ENCODE measurements around the gene TAS1R3.

TAS1R3 gene

DNA sequence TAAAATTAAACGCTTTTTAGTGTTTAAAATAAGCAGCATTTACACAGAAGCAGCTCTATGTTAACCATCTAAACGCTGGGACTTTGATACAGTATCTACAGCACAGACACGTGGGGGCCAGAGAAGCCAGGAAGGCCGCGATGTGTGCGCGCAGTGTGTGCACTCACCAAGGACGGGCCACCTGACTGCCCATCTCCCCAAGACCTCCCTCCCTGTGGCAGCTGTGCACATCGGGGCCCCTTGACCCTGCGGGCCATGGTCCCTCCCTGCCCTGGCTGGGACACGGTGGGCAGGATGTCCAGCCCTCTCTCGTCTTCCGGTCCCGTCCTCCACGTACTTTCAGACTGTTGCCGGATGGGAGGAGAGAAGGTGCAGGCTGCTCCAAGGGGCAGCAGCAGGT is 4.2 kb downstream of the TAS1R3 start:
- Mint-ChIP-seq H3K4me3 (no peak overlapping the region), H3K36me3 (peaks cover 15% of the 10 kb centered on the region), H3K27me3 (no peaks in the 10 kb centered on the region), H3K4me1 (peaks cover 11% of the 10 kb centered on the region), H3K27ac (no peak overlapping the region), H3K9me3 (no peaks in the 10 kb centered on the region)
- no peak for ATAC-seq

DNA sequence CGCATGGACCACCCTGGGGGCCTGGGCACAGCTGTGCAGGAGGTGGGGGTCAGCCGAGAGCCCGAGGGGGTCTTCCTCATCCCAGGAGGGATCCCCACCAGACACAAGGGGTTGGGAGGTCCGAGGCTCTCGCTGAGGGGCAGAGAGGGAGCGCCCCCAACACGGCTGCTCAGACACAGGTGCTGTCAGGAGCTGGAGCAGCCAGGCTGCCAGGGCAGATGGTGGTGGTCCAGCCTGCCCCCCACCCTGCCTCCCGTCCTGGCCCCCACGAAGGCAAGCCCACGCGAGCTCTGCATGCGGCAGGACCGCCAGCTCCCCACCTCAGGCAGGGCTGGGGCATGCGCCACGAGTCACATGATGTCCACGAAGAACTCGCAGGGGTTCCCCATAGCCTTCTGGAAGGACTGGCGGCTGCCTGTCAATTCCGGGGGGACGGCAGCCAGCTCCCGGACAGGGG is 4.7 kb downstream of the TAS1R3 start:
- Mint-ChIP-seq H3K27me3 (no peaks in the 10 kb centered on the region), H3K4me1 (peaks cover 5% of the 10 kb centered on the region), H3K27ac (no peak overlapping the region), H3K9me3 (no peaks in the 10 kb centered on the region), H3K4me3 (no peak overlapping the region), H3K36me3 (peaks cover 16% of the 10 kb centered on the region)
- no peak for ATAC-seq

DNA sequence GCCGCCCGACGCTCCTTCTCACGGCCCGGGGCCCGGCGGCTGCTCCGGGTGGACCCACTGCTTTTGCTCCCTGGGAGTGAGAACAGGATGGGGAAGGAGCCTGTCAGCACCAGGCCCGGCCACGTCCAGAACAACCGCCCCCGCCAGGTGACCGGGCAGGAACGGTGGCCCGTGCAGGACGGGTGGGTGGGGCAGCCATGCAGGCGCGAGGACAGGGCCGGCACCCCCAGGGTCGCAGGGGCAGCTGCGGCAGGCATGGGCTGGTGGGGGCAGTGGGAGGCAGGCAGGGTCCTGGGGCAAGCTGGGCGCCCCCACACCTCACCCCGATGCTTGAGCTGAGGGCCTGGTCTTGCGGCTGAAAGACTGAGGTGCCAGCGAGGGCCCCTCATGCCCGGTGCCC is 5.4 kb downstream of the TAS1R3 start:
- Mint-ChIP-seq H3K36me3 (peaks cover 22% of the 10 kb centered on the region), H3K4me3 (no peak overlapping the region), H3K4me1 (no peaks in the 10 kb centered on the region), H3K27ac (no peak overlapping the region), H3K27me3 (no peaks in the 10 kb centered on the region), H3K9me3 (no peaks in the 10 kb centered on the region)
- no peak for ATAC-seq

DNA sequence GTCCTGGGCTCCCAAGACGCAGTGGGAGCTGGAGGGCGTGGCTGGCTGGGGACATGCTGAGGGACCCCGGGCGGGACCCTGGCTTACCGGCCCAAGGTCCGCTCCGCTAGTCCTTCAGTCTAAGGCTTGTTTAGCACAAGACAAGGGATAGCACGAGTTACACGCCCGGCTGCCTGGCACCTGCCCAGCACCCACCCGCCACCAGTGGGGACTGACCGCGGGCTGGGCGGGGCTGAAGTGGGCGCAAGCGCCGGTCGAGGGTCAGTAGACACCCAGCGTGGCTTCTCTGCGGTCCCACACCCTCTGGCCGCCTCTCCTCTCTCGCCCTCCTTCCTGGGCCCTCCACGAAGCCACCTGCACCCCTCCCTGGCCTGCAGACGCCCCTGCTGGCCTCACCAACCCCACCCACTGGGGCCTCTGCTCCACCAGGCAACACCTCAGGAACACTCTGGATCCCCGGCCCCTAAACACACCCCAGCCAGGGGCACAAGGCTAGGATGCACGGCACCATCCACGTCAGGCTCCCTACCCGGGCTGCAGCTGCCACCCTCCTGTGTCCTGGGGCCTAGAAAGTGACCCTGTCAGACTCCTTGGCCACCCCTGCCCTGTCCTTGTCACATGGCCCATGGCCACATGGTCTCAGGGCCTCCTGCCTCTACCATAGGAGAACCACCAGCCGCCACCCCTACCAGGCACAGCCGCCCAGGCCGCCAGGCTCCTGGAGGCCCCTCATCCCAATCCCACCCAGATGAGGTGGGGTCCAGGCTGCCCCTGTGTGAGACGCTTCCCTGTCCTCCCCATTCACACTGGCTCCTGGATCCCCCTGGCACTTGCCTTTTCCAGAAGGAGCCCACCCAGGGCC is 6.1 kb downstream of the TAS1R3 start:
- no peaks in the 10 kb centered on the region for H3K27me3 Mint-ChIP-seq
- peaks cover 23% of the 10 kb centered on the region for H3K36me3 Mint-ChIP-seq
- no peaks in the 10 kb centered on the region for H3K4me1 Mint-ChIP-seq
- no peak overlapping the region for H3K4me3 Mint-ChIP-seq
- no peaks in the 10 kb centered on the region for H3K9me3 Mint-ChIP-seq
- no peak for ATAC-seq
- H3K27ac Mint-ChIP-seq: no peak overlapping the region

DNA sequence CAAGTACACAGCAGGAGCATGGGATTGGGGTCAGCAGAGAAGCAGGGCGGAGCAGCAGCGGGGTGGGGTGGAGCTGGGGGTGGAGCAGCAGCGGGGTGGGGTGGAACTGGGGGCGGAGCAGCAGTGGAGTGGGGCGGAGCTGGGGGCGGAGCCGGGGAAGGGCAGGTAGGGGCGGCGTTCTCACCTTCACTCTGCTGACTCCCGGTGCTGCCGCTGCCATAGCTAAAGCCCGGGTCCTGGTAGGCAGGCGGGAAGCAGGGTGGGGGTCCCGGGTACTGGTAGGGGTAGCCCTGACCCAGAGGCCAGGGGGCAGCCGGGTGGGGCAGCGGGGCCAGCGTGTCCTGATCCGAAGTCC is 6.7 kb downstream of the TAS1R3 start:
- Mint-ChIP-seq H3K4me3 (no peak overlapping the region), H3K4me1 (peaks cover 2% of the 10 kb centered on the region), H3K9me3 (no peaks in the 10 kb centered on the region), H3K27ac (no peak overlapping the region), H3K27me3 (no peaks in the 10 kb centered on the region), H3K36me3 (peaks cover 23% of the 10 kb centered on the region)
- ATAC-seq: peak; percentile 22

DNA sequence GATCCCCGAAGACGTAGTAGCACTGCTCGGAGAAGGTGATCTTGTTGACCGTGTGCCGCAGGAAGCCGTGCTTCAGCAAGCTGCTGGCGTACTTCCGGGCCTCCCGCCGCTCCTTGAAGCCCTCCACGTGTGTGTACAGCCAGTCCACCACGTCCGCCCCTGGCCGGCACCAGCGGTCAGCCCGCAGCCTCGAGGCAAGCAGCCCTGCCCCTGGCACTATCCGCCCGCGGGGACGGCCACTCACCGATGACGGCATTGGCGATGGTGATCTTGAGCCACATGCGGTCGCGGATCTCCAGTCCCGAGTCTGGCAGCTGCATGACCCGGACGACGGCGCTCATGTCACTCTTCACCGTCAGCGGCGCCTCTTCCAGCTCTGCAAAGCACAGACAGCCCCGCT is 7.2 kb downstream of the TAS1R3 start:
- Mint-ChIP-seq H3K27me3 (no peaks in the 10 kb centered on the region), H3K36me3 (peaks cover 23% of the 10 kb centered on the region), H3K9me3 (no peaks in the 10 kb centered on the region), H3K4me1 (peaks cover 7% of the 10 kb centered on the region), H3K27ac (no peak overlapping the region), H3K4me3 (no peak overlapping the region)
- no peak for ATAC-seq

DNA sequence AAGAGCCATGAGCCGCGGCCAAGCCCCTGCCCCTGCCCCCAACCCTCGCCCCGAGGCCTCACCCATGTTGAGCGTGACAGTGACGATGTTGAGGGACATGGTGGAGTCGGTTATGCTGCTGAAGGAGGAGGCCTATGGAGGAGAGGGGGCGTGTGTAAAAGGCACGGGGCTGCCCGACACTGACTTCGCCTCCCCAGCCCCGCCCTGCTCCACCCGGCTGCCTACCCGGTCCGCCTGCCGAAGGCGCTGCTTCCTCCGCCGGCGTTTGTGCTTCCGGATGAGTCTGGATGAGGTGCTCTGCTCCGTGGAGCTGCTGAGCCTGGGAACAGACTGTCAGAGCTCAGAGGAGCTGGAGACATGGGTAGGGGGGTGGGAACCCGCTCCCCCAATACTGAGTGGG is 9.1 kb downstream of the TAS1R3 start:
- peaks cover 23% of the 10 kb centered on the region for H3K36me3 Mint-ChIP-seq
- H3K9me3 Mint-ChIP-seq: no peaks in the 10 kb centered on the region
- no peak overlapping the region for H3K4me3 Mint-ChIP-seq
- H3K27ac Mint-ChIP-seq: no peak overlapping the region
- peaks cover 12% of the 10 kb centered on the region for H3K4me1 Mint-ChIP-seq
- no peaks in the 10 kb centered on the region for H3K27me3 Mint-ChIP-seq
- no peak for ATAC-seq

DNA sequence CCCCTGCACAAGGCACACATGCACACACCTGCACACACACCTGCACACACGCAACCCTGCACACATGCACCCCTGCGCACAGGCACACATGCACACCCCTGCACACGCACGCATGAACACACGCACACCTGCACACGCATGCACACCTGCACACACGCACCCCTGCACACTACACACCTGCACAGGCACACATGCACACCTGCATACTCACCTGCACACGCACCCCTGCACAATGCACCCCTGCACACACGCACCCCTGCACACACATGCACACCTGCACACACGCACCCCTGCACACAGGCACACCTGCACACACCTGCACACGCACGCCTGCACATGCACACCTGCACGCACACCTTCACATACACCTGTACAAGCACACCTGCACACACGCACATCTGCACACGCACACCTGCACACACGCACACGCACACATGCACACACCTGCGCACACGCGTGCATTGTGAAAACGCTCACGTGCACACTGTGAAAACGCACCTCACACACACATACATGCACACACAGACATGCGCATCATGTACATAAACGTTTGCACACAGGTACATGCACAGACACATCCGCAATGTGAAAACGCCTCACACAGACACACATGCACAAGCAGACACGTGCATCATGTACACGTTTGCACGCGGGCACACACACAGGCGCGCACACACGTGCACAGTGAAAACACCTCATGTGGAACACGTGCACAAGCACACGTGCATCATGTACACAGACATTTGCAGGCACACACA is 9.9 kb downstream of the TAS1R3 start:
- Mint-ChIP-seq H3K27me3 (no peaks in the 10 kb centered on the region), H3K27ac (no peak overlapping the region), H3K4me1 (peaks cover 15% of the 10 kb centered on the region), H3K4me3 (no peak overlapping the region), H3K9me3 (no peaks in the 10 kb centered on the region), H3K36me3 (peaks cover 23% of the 10 kb centered on the region)
- ATAC-seq: no peak

DNA sequence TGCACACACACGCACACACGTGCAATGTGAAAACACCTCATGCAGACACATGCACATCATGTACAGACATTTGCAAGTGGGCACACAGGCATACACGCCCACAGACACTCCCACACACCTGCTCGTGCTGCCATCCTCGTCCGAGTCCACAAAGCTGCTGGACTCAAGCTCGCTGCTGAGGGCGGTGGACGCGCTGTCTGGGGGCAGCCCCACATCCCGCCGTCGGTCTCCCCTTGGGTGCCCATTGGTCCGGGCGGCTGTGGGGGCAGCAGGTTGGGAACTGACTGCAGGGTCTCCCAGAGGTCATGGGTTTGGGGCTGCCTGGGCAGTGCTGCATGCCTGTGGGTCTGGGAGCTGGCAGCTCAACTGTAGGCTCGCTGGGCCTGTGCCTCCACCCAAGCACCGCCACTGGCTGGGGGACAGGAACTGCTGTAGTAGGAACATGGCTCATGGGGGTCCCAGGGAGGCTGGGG is 10.5 kb downstream of the TAS1R3 start:
- H3K9me3 Mint-ChIP-seq: no peaks in the 10 kb centered on the region
- peaks cover 21% of the 10 kb centered on the region for H3K4me1 Mint-ChIP-seq
- H3K4me3 Mint-ChIP-seq: no peak overlapping the region
- H3K36me3 Mint-ChIP-seq: peaks cover 23% of the 10 kb centered on the region
- H3K27ac Mint-ChIP-seq: no peak overlapping the region
- H3K27me3 Mint-ChIP-seq: no peaks in the 10 kb centered on the region
- ATAC-seq: no peak

DNA sequence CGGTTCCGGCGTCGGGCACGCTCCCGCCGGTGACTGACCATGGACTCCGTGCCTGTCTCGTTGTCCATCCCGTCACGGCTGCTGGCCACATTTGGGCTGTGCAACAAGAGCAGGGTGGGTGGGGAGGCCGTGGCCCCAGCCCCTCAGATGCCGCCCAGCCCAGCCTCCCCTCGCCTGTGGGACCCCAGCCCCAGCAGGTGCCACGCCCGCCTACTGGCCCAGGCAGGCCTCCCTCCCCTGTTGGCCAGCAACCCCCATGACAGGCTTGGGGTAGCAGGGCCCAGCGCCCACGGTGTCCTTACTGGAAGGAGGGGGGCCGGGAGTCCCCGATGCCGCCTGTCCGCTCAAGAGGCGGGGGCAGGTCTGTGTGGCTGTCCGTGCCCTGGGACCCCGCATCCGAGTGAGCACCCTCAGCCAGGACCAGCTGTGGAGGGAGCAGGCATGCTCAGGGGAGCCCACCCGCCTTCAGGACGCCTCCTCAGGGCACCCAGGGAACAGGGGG is 11.0 kb downstream of the TAS1R3 start:
- Mint-ChIP-seq H3K4me1 (peaks cover 27% of the 10 kb centered on the region), H3K27ac (no peak overlapping the region), H3K9me3 (no peaks in the 10 kb centered on the region), H3K4me3 (no peak overlapping the region), H3K27me3 (no peaks in the 10 kb centered on the region), H3K36me3 (peaks cover 23% of the 10 kb centered on the region)
- peak; percentile 9 for ATAC-seq

DNA sequence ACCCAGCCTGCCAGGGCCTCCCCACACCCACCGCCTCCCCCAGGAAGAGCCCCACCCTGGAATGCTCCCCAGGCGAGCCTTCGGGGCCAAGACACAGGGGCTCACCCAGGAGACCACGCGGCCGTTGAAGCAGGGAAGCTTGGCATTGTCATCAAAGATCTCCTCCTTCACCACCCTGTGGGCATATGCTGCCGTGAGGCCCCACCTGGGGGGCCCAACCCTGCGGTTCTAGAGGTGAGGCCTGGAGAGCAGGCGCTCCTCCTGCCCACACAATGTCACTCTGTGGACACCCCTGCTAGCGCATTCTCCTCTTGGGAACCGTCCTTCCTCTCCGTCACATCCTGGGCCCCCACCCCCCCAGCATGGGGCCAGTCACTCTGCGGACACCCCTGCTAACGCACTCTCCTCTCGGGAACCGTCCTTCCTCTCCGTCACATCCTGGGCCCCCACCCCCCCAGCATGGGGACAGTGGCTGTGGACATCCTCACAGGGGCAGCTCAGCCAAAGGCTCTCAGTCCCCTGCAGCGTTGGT is 11.6 kb downstream of the TAS1R3 start:
- H3K4me3 Mint-ChIP-seq: no peak overlapping the region
- no peaks in the 10 kb centered on the region for H3K27me3 Mint-ChIP-seq
- peaks cover 32% of the 10 kb centered on the region for H3K4me1 Mint-ChIP-seq
- no peak for ATAC-seq
- H3K9me3 Mint-ChIP-seq: no peaks in the 10 kb centered on the region
- H3K27ac Mint-ChIP-seq: no peak overlapping the region
- H3K36me3 Mint-ChIP-seq: peaks cover 18% of the 10 kb centered on the region

DNA sequence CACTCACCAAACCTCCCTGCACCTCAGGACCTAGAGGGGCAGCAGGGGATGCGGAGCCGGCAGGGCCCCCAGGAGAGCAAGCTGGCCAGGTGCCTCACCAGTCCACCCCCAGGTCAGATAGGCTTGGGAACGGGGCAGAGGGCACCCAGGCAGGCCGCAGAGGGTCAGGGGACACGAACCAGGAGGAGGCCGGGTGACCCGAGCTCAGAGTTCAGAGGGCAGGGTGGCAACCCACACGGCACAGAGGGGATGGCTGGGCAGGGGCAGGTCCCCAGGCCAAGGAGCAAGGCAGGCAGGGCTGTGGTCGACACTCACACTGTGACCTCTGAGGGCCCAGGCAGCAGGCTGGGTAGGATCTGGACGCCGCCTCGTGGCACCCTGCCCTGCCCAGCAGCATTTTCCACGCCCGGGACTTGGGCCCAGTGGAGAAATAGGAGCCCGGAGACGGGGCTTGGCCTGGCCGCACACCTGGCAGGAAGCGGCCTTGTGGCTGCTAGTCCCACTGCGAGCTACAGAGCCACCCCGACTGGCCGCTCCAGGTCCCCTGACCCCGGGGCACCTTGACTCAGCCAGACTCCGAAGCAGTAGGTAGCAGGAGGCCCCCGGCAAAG is 12.8 kb downstream of the TAS1R3 start:
- Mint-ChIP-seq H3K27me3 (no peaks in the 10 kb centered on the region), H3K4me3 (no peak overlapping the region), H3K36me3 (peaks cover 10% of the 10 kb centered on the region), H3K27ac (no peak overlapping the region), H3K9me3 (no peaks in the 10 kb centered on the region), H3K4me1 (peaks cover 39% of the 10 kb centered on the region)
- ATAC-seq: no peak

DNA sequence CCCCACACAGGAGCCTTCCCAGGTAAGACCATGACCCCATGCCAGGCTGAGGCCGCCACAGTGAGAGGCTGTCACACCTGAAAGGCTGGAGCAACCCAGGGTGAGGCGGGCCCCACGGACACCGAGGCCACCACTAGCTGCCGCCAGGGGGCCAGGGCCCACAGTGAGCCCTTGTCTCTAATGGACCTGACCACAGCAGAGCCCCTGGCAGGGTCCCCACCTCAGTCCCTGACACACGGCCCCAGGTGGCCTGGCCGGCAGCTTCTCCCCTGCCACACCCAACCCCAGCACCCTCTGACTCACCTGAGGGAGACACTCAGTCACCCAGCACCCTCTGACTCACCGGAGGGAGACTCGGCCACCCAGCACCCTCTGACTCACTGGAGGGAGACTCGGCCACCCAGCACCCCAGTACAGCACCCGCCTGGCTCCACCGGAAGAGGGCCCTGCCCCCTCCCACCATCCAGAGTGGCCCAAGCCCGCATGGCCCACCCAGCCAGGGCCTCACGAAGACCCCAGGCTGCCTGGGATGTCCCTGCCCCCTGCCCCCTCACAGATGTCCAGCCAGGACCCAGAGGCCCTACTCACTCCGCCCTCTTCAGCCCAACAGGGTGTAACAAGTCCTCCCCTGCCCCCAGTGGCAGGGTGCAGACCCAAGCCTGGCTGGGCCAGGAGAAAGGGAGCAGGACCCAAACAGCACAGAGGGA is 13.7 kb downstream of the TAS1R3 start:
- no peaks in the 10 kb centered on the region for H3K27me3 Mint-ChIP-seq
- H3K4me1 Mint-ChIP-seq: peaks cover 39% of the 10 kb centered on the region
- ATAC-seq: no peak
- H3K36me3 Mint-ChIP-seq: peaks cover 7% of the 10 kb centered on the region
- no peak overlapping the region for H3K27ac Mint-ChIP-seq
- H3K9me3 Mint-ChIP-seq: no peaks in the 10 kb centered on the region
- no peak overlapping the region for H3K4me3 Mint-ChIP-seq

DNA sequence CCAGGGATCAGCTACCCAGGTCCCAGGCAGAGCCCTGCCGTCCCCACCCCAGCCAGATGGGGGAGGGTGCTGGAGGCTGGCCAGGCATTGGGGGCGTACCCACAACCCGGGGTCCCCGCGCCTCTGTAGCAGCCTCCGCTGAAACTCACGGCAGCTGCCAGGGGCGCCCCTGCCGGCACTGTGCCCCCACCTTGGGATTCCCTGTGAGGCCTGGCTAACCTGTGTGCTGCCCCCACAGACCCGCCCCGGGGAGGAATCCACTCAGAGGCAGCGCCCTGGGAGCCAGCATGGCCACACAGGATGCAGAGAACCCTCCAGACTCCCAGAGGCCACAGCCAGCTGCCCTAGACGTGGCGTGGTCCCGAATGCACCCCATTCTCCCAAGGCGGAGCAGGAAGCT is 14.3 kb downstream of the TAS1R3 start:
- Mint-ChIP-seq H3K36me3 (peaks cover 7% of the 10 kb centered on the region), H3K4me3 (no peak overlapping the region), H3K9me3 (no peaks in the 10 kb centered on the region), H3K27me3 (no peaks in the 10 kb centered on the region), H3K4me1 (peaks cover 39% of the 10 kb centered on the region), H3K27ac (no peak overlapping the region)
- no peak for ATAC-seq

Data from stimulated activated memory B cell treated with anti-CD40 and anti-IgM and Interleukin-4, amounts not matched to agents 10 μg/mL and 1 μg/mL and 100 μg/mL, for 72 hours (primary cell).